Measurements from ENCODE around the gene TMEM53.

Gene TMEM53

DNA sequence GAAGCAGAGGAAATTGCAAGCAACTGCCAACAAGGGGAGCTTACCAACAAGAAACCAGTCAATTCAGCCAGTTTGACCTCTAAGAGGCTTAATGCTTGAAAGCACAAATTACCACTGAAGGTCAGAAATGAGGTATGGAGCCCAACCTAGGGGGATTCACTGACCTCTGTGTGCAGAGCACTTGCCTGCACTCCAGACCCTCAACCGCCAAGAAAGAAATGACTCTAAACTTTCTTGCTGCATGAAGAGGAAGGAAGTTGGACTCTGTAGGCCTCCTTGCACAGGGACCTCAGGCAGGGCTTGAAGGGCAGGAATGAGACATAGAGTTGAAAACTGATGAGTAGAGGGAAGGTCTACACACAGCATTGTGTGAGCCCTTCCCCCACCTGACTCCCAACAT is 10.2 kb upstream of the TMEM53 start:
- no peak overlapping the region for H3K4me3 ChIP-seq (ENCODE audit: low read length)
- H4K20me1 ChIP-seq (ENCODE audit: insufficient read depth, low read length) = no peaks in the 10 kb centered on the region
- H3F3A ChIP-seq (ENCODE audit: insufficient read depth, low read length) = no peaks in the 10 kb centered on the region
- H2AFZ ChIP-seq (ENCODE audit: low read length) = no peak overlapping the region
- H3K4me1 ChIP-seq (ENCODE audit: low read length) = no peaks in the 10 kb centered on the region
- H3K27me3 ChIP-seq (replicated peaks; ENCODE audit: insufficient read depth, low read length) = no peaks in the 10 kb centered on the region
- H3K9me2 ChIP-seq (replicated peaks; ENCODE audit: insufficient read depth, low read length) = no peaks in the 10 kb centered on the region
- H3K79me2 ChIP-seq (ENCODE audit: low read length) = no peaks in the 10 kb centered on the region
- H3K27ac ChIP-seq (ENCODE audit: low read length) = no peak overlapping the region
- TF ChIP-seq CTCF (IDR thresholded peaks at IDR 0.05; ENCODE audit: low read length) (no peak), EZH2phosphoT487 (IDR thresholded peaks at IDR 0.05; ENCODE audit: low read length) (no peak), EZH2 (optimal IDR thresholded peaks at IDR 0.05; ENCODE audit: low read depth, low read length) (no peak)
- H3K36me3 ChIP-seq (replicated peaks; ENCODE audit: insufficient read depth, low read length) = no peaks in the 10 kb centered on the region
- no peaks in the 10 kb centered on the region for H3K9me3 ChIP-seq (replicated peaks; ENCODE audit: insufficient read depth, low read length)
- H3K9ac ChIP-seq (ENCODE audit: low read length) = no peak overlapping the region
- H3K4me2 ChIP-seq (ENCODE audit: low read depth, low read length) = no peak overlapping the region
- no peak for DNase-seq

- Histone ChIP-seq H3K9me2 (replicated peaks; ENCODE audit: insufficient read depth, low read length) (no peaks in the 10 kb centered on the region), H3K79me2 (ENCODE audit: low read length) (no peaks in the 10 kb centered on the region), H3K27ac (ENCODE audit: low read length) (no peak overlapping the region), H3K9ac (ENCODE audit: low read length) (no peak overlapping the region), H4K20me1 (ENCODE audit: insufficient read depth, low read length) (no peaks in the 10 kb centered on the region), H3K9me3 (replicated peaks; ENCODE audit: insufficient read depth, low read length) (no peaks in the 10 kb centered on the region), H3F3A (ENCODE audit: insufficient read depth, low read length) (no peaks in the 10 kb centered on the region), H3K27me3 (replicated peaks; ENCODE audit: insufficient read depth, low read length) (no peaks in the 10 kb centered on the region), H3K4me1 (ENCODE audit: low read length) (no peaks in the 10 kb centered on the region), H2AFZ (ENCODE audit: low read length) (no peak overlapping the region), H3K36me3 (replicated peaks; ENCODE audit: insufficient read depth, low read length) (no peaks in the 10 kb centered on the region), H3K4me2 (ENCODE audit: low read depth, low read length) (no peak overlapping the region), H3K4me3 (ENCODE audit: low read length) (no peak overlapping the region)
- no peak for DNase-seq
- TF ChIP-seq EZH2phosphoT487 (IDR thresholded peaks at IDR 0.05; ENCODE audit: low read length) (no peak), EZH2 (optimal IDR thresholded peaks at IDR 0.05; ENCODE audit: low read depth, low read length) (no peak), CTCF (IDR thresholded peaks at IDR 0.05; ENCODE audit: low read length) (no peak)
Measured at GRCh38 chr1:44682883-44683265, 8.6 kb upstream of the TMEM53 start.

DNA sequence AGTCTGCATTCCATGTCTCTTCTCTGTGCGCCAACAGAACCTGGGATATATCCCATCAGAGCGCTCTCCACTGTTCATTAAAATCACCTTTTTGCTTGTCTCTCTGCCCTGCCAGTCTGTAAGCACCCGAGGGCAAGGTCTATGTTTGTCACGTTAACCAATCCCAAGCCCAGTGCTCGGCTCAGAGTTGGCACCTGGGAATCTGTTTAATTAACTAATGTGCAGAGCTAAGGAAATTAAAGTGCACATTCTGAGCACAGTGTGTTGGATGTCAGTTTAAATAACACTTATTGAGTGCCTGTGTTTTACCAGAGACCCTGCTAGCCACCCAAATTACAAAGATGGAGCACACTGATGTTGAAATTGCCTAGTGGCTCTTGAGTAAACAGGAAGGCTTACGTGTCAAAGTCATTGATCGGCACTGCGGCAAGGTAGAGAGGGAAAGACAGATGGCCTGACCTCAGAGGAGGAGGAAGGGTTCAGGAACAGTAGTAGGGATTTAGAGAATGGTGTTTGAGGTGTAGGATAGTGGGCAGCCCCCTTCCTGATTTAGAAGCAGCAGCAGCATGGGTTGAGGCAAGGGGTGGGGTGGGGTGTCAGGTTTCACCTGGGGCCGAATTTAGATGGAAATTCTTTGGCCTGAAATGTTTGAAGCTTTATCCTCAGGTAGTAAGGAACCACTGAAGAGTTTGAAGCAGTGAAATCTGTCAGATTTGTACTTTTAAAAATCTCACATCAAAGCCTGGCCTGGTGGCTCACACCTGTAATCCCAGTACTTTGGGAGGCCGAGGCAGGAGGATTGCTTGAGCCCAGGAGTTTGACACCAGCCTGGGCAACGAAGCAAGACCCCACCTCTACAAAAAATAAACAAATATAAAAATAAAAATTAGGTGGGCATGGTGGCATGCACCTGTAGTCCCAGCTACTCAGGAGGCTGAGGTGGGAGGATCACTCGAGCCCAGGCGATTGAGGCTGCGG is 7.9 kb upstream of the TMEM53 start:
- Histone ChIP-seq H2AFZ (ENCODE audit: low read length) (no peak overlapping the region), H4K20me1 (ENCODE audit: insufficient read depth, low read length) (no peaks in the 10 kb centered on the region), H3K79me2 (ENCODE audit: low read length) (no peaks in the 10 kb centered on the region), H3K4me1 (ENCODE audit: low read length) (peaks cover 2% of the 10 kb centered on the region; the same call in 1 of the 2 replicates), H3K27me3 (replicated peaks; ENCODE audit: insufficient read depth, low read length) (no peaks in the 10 kb centered on the region), H3K27ac (ENCODE audit: low read length) (no peak overlapping the region), H3F3A (ENCODE audit: insufficient read depth, low read length) (no peaks in the 10 kb centered on the region), H3K4me3 (ENCODE audit: low read length) (no peak overlapping the region), H3K36me3 (replicated peaks; ENCODE audit: insufficient read depth, low read length) (no peaks in the 10 kb centered on the region), H3K9ac (ENCODE audit: low read length) (no peak overlapping the region), H3K9me2 (replicated peaks; ENCODE audit: insufficient read depth, low read length) (no peaks in the 10 kb centered on the region), H3K4me2 (ENCODE audit: low read depth, low read length) (no peak overlapping the region), H3K9me3 (replicated peaks; ENCODE audit: insufficient read depth, low read length) (no peaks in the 10 kb centered on the region)
- TF ChIP-seq CTCF (IDR thresholded peaks at IDR 0.05; ENCODE audit: low read length) (no peak), EZH2phosphoT487 (IDR thresholded peaks at IDR 0.05; ENCODE audit: low read length) (no peak), EZH2 (optimal IDR thresholded peaks at IDR 0.05; ENCODE audit: low read depth, low read length) (no peak)
- no peak for DNase-seq

Data from MM.1S (cell line).